CD14-positive monocyte (primary cell): ENCODE data around the gene TMEM171. TPM values are rescaled to one million over a fixed set of nuclear protein-coding genes. Genes with fewer than 3 reads are reported as not detected.

ENCODE experiments used
- DNase-seq, 3 donors: peaks; one replicate each; pipeline ENCODE4 v3.0.0-alpha.2; 2011 to 2022
- H2AFZ ChIP-seq: 2 replicates; pipeline ENCODE4 v1.6.0; 2012; ENCODE audit warnings: mild to moderate bottlenecking, low read depth, low read length, inconsistent platforms; ENCODE audit not compliant: insufficient read depth, poor library complexity, severe bottlenecking
- H3K27ac ChIP-seq, 2 donors: 1 replicate in 1 of 2; 2 replicates in 1 of 2; pipeline ENCODE4 v1.5.1; 2012 to 2013; ENCODE audit warnings: low read length in 2 of 2, control low read depth in 1 of 2, inconsistent platforms in 1 of 2, low read depth in 1 of 2, mild to moderate bottlenecking in 1 of 2
- H3K27me3 ChIP-seq, 2 donors: one replicate each; pipeline versions ENCODE4 v1.6.0 to v1.6.1; 2011 to 2013; ENCODE audit warnings: low read length in 2 of 2; ENCODE audit not compliant: control insufficient read depth in 2 of 2, insufficient read depth in 2 of 2
- H3K36me3 ChIP-seq, 2 donors: replicated peaks in 1 of 2; 1 replicate in 1 of 2; 2 replicates in 1 of 2; pipeline versions ENCODE4 v1.5.1 to v1.6.1; 2012 to 2013; ENCODE audit warnings: low read length in 2 of 2, control low read depth in 1 of 2, inconsistent platforms in 1 of 2, mild to moderate bottlenecking in 1 of 2; ENCODE audit not compliant: insufficient read depth in 2 of 2, control insufficient read depth in 1 of 2
- H3K4me1 ChIP-seq, 2 donors: 1 replicate in 1 of 2; 2 replicates in 1 of 2; pipeline versions ENCODE4 v1.5.1 to v1.6.1; 2012 to 2013; ENCODE audit warnings: low read length in 2 of 2, control low read depth in 1 of 2, inconsistent platforms in 1 of 2, mild to moderate bottlenecking in 1 of 2, moderate library complexity in 1 of 2; ENCODE audit not compliant: insufficient read depth in 2 of 2, control insufficient read depth in 1 of 2
- H3K4me2 ChIP-seq: replicated peaks from 2 replicates; pipeline ENCODE3; 2012; ENCODE audit warnings: low read length, moderate library complexity, mild to moderate bottlenecking; ENCODE audit not compliant: poor library complexity, severe bottlenecking; ENCODE audit errors: extremely low read depth
- H3K4me3 ChIP-seq, 3 experiments: fragments of 200-600 bp in 1 of 3; sonication (generic) in 1 of 3; replicated peaks in 1 of 3; 1 replicate in 2 of 3; 2 replicates in 1 of 3; pipeline ENCODE4 v1.5.1; 2011 to 2013; ENCODE audit warnings: low read length in 3 of 3, mild to moderate bottlenecking in 3 of 3, control low read depth in 2 of 3, low read depth in 2 of 3, inconsistent platforms in 1 of 3, moderate library complexity in 1 of 3
- H3K79me2 ChIP-seq: 2 replicates; pipeline ENCODE4 v1.6.0; 2012; ENCODE audit warnings: mild to moderate bottlenecking, control low read depth, inconsistent platforms, low read length, moderate library complexity; ENCODE audit not compliant: insufficient read depth
- H3K9ac ChIP-seq: 2 replicates; pipeline ENCODE4 v1.6.0; 2017; ENCODE audit warnings: low read length, mild to moderate bottlenecking; ENCODE audit not compliant: insufficient read depth, poor library complexity, severe bottlenecking
- H3K9me3 ChIP-seq, 2 donors: replicated peaks in 1 of 2; 1 replicate in 1 of 2; 2 replicates in 1 of 2; pipeline versions ENCODE4 v1.5.1 to v1.6.1; 2012 to 2013; ENCODE audit warnings: low read length in 2 of 2, control low read depth in 1 of 2; ENCODE audit not compliant: control insufficient read depth in 1 of 2, insufficient read depth in 1 of 2
- H4K20me1 ChIP-seq: 2 replicates; pipeline ENCODE4 v1.6.0; 2012; ENCODE audit warnings: mild to moderate bottlenecking, low read length, control low read depth, moderate library complexity; ENCODE audit not compliant: insufficient read depth
- H3K27ac Mint-ChIP-seq, 7 donors: one replicate each; pipeline ENCODE4 v1.8.0; 2020; ENCODE audit warnings: mild to moderate bottlenecking in 7 of 7, mixed read lengths in 7 of 7, moderate library complexity in 6 of 7, inconsistent platforms in 2 of 7
- H3K27me3 Mint-ChIP-seq, 3 donors: one replicate each; pipeline ENCODE4 v1.8.0; 2021 to 2022; ENCODE audit warnings: low read depth in 3 of 3, mild to moderate bottlenecking in 3 of 3, mixed read lengths in 3 of 3, moderate library complexity in 3 of 3, inconsistent platforms in 1 of 3
- H3K36me3 Mint-ChIP-seq, 2 donors: one replicate each; pipeline ENCODE4 v1.8.0; 2020; ENCODE audit warnings: mixed read lengths in 2 of 2, inconsistent platforms in 1 of 2, mild to moderate bottlenecking in 1 of 2
- H3K4me1 Mint-ChIP-seq: one replicate; pipeline ENCODE4 v1.8.0; 2020; ENCODE audit warnings: mild to moderate bottlenecking, mixed read lengths
- H3K4me3 Mint-ChIP-seq, 2 donors: one replicate each; pipeline ENCODE4 v1.8.0; 2020; ENCODE audit warnings: mild to moderate bottlenecking in 2 of 2, mixed read lengths in 2 of 2, moderate library complexity in 1 of 2
- H3K9me3 Mint-ChIP-seq, 7 donors: one replicate each; pipeline ENCODE4 v1.8.0; 2020 to 2022; ENCODE audit warnings: mixed read lengths in 7 of 7, mild to moderate bottlenecking in 6 of 7, moderate library complexity in 6 of 7, inconsistent platforms in 2 of 7
- CTCF ChIP-seq: fragments of 200-600 bp; IDR thresholded peaks from one replicate; pipeline ENCODE4 v1.8.0; 2022; ENCODE audit warnings: antibody characterized with exemption, mild to moderate bottlenecking
- WGBS: methylation state at CpG from one replicate; pipeline ENCODE4 v1.1.5; 2013; ENCODE audit warnings: missing lambda C conversion rate; ENCODE audit not compliant: insufficient coverage; 5-methylcytosine and 5-hydroxymethylcytosine counted together
- intact Hi-C, 2 donors: fragments of 100-400 bp; cut with micrococcal nuclease; formaldehyde crosslinking; loops; one replicate each; pipeline versions ENCODE4 v1.15.0 to v1.15.1; 2023
- polyA plus RNA-seq, 3 donors: library from polyadenylated mRNA; depleted of rRNA in 1 of 3; unstranded in 2 of 3; stranded (reverse) in 1 of 3; fragments of 300-500 nt in 2 of 3; fragments of >200 nt in 1 of 3; fragmentation: Illumina TruSeq in 2 of 3; gene quantifications; 1 replicate in 2 of 3; 2 replicates in 1 of 3; pipeline ENCODE4 v1.2.3, GENCODE V29; 2012 to 2021

The TMEM171 gene
- polyA plus RNA-seq, 3 donors: not detected

GRCh38 chr5:73179730-73180129 lies 59.4 kb downstream of the TMEM171 start:
- DNase-seq: no peak
- no peak for TF ChIP-seq CTCF
- H3K27me3 ChIP-seq: peaks cover 61 to 93% of the 10 kb centered on the region in 2 donors
- no peak overlapping the region for H3K27ac ChIP-seq
- H3K9ac ChIP-seq: no peak overlapping the region
- H3K27me3 Mint-ChIP-seq: peaks cover 64 to 84% (median 69%) of the 10 kb centered on the region in 3 donors
- peak overlapping the region in 1 of 2 donors; percentile 5 for H3K4me3 Mint-ChIP-seq
- no peaks in the 10 kb centered on the region for H3K36me3 Mint-ChIP-seq
- no peak overlapping the region for H2AFZ ChIP-seq
- no peaks in the 10 kb centered on the region for H4K20me1 ChIP-seq
- H3K9me3 Mint-ChIP-seq: peaks cover 3 to 9% (median 6%) of the 10 kb centered on the region in 7 donors
- no peak overlapping the region for H3K27ac Mint-ChIP-seq
- intact Hi-C loops: no loop called here
- WGBS: no CpG with 5 or more reads among the region's 3 CpGs
- H3K79me2 ChIP-seq: no peaks in the 10 kb centered on the region
- H3K4me3 ChIP-seq: no peak overlapping the region
- H3K36me3 ChIP-seq: no peaks in the 10 kb centered on the region
- H3K9me3 ChIP-seq: peaks cover 4% of the 10 kb centered on the region in 2 donors
- no peaks in the 10 kb centered on the region for H3K4me1 ChIP-seq
- no peak overlapping the region for H3K4me2 ChIP-seq
- H3K4me1 Mint-ChIP-seq: no peaks in the 10 kb centered on the region

DNA sequence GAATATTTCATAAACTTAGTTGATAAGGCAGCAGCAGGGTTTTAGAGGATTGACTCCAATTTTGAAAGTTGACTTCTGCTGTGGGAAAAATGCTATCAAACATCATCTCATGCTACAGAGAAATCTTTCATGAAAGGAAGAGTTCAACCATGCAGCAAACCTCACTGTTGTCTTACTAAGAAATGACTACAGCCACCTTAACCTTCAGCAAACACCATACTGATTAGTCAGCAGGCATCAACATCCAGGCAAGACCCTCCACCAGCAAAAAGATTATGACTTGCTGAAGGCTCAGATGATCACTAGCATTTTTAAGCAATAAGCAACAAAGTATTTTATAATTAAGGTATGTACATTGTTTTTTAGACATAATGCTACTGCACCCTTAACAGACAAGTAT lies 60.2 kb downstream of the TMEM171 start:
- H4K20me1 ChIP-seq: no peaks in the 10 kb centered on the region
- DNase-seq: no peak
- no peaks in the 10 kb centered on the region for H3K36me3 ChIP-seq
- H3K36me3 Mint-ChIP-seq: no peaks in the 10 kb centered on the region
- H3K27ac ChIP-seq: no peak overlapping the region
- no peak overlapping the region for H3K4me2 ChIP-seq
- H3K9me3 ChIP-seq: peaks cover 4 to 6% of the 10 kb centered on the region in 2 donors
- intact Hi-C loops: no loop called here
- H3K9ac ChIP-seq: no peak overlapping the region
- no peak overlapping the region for H3K4me3 ChIP-seq
- TF ChIP-seq CTCF: no peak
- H2AFZ ChIP-seq: no peak overlapping the region
- H3K27ac Mint-ChIP-seq: no peak overlapping the region
- H3K27me3 Mint-ChIP-seq: peaks cover 62 to 81% (median 66%) of the 10 kb centered on the region in 3 donors
- H3K4me1 Mint-ChIP-seq: no peaks in the 10 kb centered on the region
- no peaks in the 10 kb centered on the region for H3K4me1 ChIP-seq
- H3K9me3 Mint-ChIP-seq: peaks cover 4 to 14% (median 9%) of the 10 kb centered on the region in 7 donors
- H3K79me2 ChIP-seq: no peaks in the 10 kb centered on the region
- no peak overlapping the region for H3K4me3 Mint-ChIP-seq
- H3K27me3 ChIP-seq: peaks cover 56 to 87% of the 10 kb centered on the region in 2 donors

Other genes starting within 250 kb of the TMEM171 start
- 10 to 100 TPM in 1 of 3 donors, 1 to 10 TPM in 2; 8.3 to 10.1 (median 9.9) TPM for gene FCHO2, start 164.5 kb upstream of the TMEM171 start, polyA plus RNA-seq
- not detected for gene TMEM174, start 52.6 kb downstream of the TMEM171 start, polyA plus RNA-seq